HEK293 (cell line): ENCODE data around the gene KRT17.

Experiments used
- GLIS1 ChIP-seq: fragments of 450-650 bp; formaldehyde crosslinking; IDR thresholded peaks from 2 replicates; pipeline ENCODE4 v1.5.1; 2016; ENCODE audit warnings: missing biosample characterization, missing genetic modification characterization
- ZBTB1 ChIP-seq: fragments of 450-650 bp; formaldehyde crosslinking; IDR thresholded peaks from 2 replicates; pipeline ENCODE4 v1.5.1; 2016; ENCODE audit warnings: missing biosample characterization, missing genetic modification characterization
- ZBTB7A ChIP-seq: fragments of 450-650 bp; formaldehyde crosslinking; IDR thresholded peaks from 2 replicates; pipeline ENCODE4 v1.5.1; 2016; ENCODE audit warnings: low read depth, missing biosample characterization, missing genetic modification characterization
- ZEB2 ChIP-seq: fragments of 450-650 bp; formaldehyde crosslinking; IDR thresholded peaks from 2 replicates; pipeline ENCODE4 v1.5.1; 2016; ENCODE audit warnings: missing biosample characterization, missing genetic modification characterization
- ZFP69B ChIP-seq: fragments of 450-650 bp; formaldehyde crosslinking; IDR thresholded peaks from 2 replicates; pipeline ENCODE4 v1.5.1; 2016; ENCODE audit warnings: missing biosample characterization, missing genetic modification characterization
- ZNF121 ChIP-seq: fragments of 450-650 bp; formaldehyde crosslinking; IDR thresholded peaks from 2 replicates; pipeline ENCODE4 v1.5.1; 2016; ENCODE audit warnings: missing biosample characterization, missing genetic modification characterization
- ZNF16 ChIP-seq: fragments of 450-650 bp; formaldehyde crosslinking; IDR thresholded peaks from 2 replicates; pipeline ENCODE4 v1.5.1; 2016; ENCODE audit warnings: low read depth, missing biosample characterization, missing genetic modification characterization
- ZNF169 ChIP-seq: fragments of 450-650 bp; formaldehyde crosslinking; IDR thresholded peaks from 2 replicates; pipeline ENCODE4 v1.5.1; 2016; ENCODE audit warnings: missing biosample characterization, missing genetic modification characterization
- ZNF174 ChIP-seq: fragments of 450-650 bp; formaldehyde crosslinking; IDR thresholded peaks from 2 replicates; pipeline ENCODE4 v1.5.0; 2017; ENCODE audit warnings: missing biosample characterization, mild to moderate bottlenecking, missing genetic modification characterization
- ZNF221 ChIP-seq: fragments of 450-650 bp; formaldehyde crosslinking; IDR thresholded peaks from 2 replicates; pipeline ENCODE4 v1.5.1; 2017; ENCODE audit warnings: missing biosample characterization, missing genetic modification characterization, borderline replicate concordance
- ZNF292 ChIP-seq: fragments of 450-650 bp; formaldehyde crosslinking; IDR thresholded peaks from 2 replicates; pipeline ENCODE4 v1.5.1; 2016; ENCODE audit warnings: low read depth, missing biosample characterization, missing genetic modification characterization, borderline replicate concordance
- ZNF394 ChIP-seq: fragments of 450-650 bp; formaldehyde crosslinking; IDR thresholded peaks from 2 replicates; pipeline ENCODE4 v1.5.1; 2016; ENCODE audit warnings: missing biosample characterization, missing genetic modification characterization, mild to moderate bottlenecking, moderate library complexity, borderline replicate concordance
- ZNF423 ChIP-seq: fragments of 450-650 bp; formaldehyde crosslinking; IDR thresholded peaks from 2 replicates; pipeline ENCODE4 v1.5.1; 2016; ENCODE audit warnings: missing biosample characterization, missing genetic modification characterization
- ZNF549 ChIP-seq: fragments of 450-650 bp; IDR thresholded peaks from 2 replicates; pipeline ENCODE4 v1.5.1; 2018; ENCODE audit warnings: missing biosample characterization, missing genetic modification characterization, mild to moderate bottlenecking, inconsistent platforms, moderate library complexity
- ZNF561 ChIP-seq: fragments of 450-650 bp; IDR thresholded peaks from 2 replicates; pipeline ENCODE4 v1.5.1; 2018; ENCODE audit warnings: missing biosample characterization, missing genetic modification characterization, borderline replicate concordance
- ZNF629 ChIP-seq: fragments of 450-650 bp; formaldehyde crosslinking; IDR thresholded peaks from 2 replicates; pipeline ENCODE4 v1.5.1; 2017; ENCODE audit warnings: missing biosample characterization, missing genetic modification characterization
- ZNF658 ChIP-seq: fragments of 450-650 bp; formaldehyde crosslinking; IDR thresholded peaks from 2 replicates; pipeline ENCODE4; 2016; ENCODE audit warnings: missing biosample characterization, missing genetic modification characterization
- ZNF701 ChIP-seq: fragments of 450-650 bp; formaldehyde crosslinking; IDR thresholded peaks from 2 replicates; pipeline ENCODE4 v1.5.1; 2016; ENCODE audit warnings: missing biosample characterization, missing genetic modification characterization
- ZNF747 ChIP-seq: fragments of 450-650 bp; formaldehyde crosslinking; IDR thresholded peaks from 2 replicates; pipeline ENCODE4 v1.5.1; 2016; ENCODE audit warnings: missing biosample characterization, missing genetic modification characterization
- ZXDB ChIP-seq: fragments of 450-650 bp; formaldehyde crosslinking; IDR thresholded peaks from 2 replicates; pipeline ENCODE4 v1.5.1; 2016; ENCODE audit warnings: missing biosample characterization, missing genetic modification characterization
- TF ChIP-seq, protein P1 (sequence below): fragments of 450-650 bp; formaldehyde crosslinking; IDR thresholded peaks from 2 replicates; pipeline ENCODE4 v1.5.1; 2016; ENCODE audit warnings: missing biosample characterization, missing genetic modification characterization
- TF ChIP-seq, protein P2 (sequence below): fragments of 450-650 bp; formaldehyde crosslinking; IDR thresholded peaks from 2 replicates; pipeline ENCODE4 v1.5.1; 2017; ENCODE audit warnings: missing biosample characterization, missing genetic modification characterization
- TF ChIP-seq, protein P3 (sequence below): fragments of 450-650 bp; formaldehyde crosslinking; IDR thresholded peaks from 2 replicates; pipeline ENCODE4 v1.5.1; 2016; ENCODE audit warnings: missing biosample characterization, missing genetic modification characterization, borderline replicate concordance
- TF ChIP-seq, protein P4 (sequence below): fragments of 450-650 bp; formaldehyde crosslinking; IDR thresholded peaks from 2 replicates; pipeline ENCODE4 v1.5.1; 2016; ENCODE audit warnings: missing biosample characterization, missing genetic modification characterization
- TF ChIP-seq, protein P5 (sequence below): fragments of 450-650 bp; formaldehyde crosslinking; optimal IDR thresholded peaks from 2 replicates; pipeline ENCODE3; 2016; ENCODE audit warnings: missing biosample characterization, mild to moderate bottlenecking, missing genetic modification characterization

Gene KRT17

DNA sequence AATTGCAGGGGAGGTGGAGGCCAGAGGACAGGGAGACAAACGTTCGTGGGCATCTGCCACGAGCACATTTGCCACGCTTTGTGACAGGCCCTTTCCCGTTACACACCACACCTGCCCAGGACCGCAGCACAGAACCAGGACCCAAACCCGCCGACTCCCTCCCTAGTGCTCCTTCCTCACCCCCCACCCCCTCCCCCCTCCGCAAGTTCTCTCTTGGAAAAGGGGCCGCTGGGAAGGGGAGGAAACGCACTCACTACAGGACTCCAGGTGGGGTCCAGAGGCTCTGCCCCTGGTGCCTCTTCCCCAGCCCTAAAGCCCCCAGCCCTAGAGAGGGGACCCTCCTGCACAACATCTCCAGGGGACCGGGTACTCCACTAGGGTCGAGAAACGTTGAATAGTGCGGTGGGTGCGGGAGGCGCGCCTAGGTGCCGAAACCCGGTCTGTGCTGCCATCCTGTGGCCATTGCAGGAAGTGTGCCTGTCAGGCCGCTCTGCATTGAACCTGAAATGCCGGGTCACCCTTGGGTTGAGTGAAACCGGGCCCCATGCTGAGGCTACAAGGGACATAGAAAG, 42.4 kb upstream of the KRT17 start (continued):
- TF ChIP-seq, protein P1, sequence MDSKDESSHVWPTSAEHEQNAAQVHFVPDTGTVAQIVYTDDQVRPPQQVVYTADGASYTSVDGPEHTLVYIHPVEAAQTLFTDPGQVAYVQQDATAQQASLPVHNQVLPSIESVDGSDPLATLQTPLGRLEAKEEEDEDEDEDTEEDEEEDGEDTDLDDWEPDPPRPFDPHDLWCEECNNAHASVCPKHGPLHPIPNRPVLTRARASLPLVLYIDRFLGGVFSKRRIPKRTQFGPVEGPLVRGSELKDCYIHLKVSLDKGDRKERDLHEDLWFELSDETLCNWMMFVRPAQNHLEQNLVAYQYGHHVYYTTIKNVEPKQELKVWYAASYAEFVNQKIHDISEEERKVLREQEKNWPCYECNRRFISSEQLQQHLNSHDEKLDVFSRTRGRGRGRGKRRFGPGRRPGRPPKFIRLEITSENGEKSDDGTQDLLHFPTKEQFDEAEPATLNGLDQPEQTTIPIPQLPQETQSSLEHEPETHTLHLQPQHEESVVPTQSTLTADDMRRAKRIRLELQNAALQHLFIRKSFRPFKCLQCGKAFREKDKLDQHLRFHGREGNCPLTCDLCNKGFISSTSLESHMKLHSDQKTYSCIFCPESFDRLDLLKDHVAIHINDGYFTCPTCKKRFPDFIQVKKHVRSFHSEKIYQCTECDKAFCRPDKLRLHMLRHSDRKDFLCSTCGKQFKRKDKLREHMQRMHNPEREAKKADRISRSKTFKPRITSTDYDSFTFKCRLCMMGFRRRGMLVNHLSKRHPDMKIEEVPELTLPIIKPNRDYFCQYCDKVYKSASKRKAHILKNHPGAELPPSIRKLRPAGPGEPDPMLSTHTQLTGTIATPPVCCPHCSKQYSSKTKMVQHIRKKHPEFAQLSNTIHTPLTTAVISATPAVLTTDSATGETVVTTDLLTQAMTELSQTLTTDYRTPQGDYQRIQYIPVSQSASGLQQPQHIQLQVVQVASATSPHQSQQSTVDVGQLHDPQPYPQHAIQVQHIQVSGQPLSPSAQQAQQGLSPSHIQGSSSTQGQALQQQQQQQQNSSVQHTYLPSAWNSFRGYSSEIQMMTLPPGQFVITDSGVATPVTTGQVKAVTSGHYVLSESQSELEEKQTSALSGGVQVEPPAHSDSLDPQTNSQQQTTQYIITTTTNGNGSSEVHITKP: peak; percentile 42; the same call in 1 of the 2 replicates
- TF ChIP-seq, protein P2, sequence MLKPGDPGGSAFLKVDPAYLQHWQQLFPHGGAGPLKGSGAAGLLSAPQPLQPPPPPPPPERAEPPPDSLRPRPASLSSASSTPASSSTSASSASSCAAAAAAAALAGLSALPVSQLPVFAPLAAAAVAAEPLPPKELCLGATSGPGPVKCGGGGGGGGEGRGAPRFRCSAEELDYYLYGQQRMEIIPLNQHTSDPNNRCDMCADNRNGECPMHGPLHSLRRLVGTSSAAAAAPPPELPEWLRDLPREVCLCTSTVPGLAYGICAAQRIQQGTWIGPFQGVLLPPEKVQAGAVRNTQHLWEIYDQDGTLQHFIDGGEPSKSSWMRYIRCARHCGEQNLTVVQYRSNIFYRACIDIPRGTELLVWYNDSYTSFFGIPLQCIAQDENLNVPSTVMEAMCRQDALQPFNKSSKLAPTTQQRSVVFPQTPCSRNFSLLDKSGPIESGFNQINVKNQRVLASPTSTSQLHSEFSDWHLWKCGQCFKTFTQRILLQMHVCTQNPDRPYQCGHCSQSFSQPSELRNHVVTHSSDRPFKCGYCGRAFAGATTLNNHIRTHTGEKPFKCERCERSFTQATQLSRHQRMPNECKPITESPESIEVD (tag by site-specific recombination): no peak
- no peak for TF ChIP-seq ZNF658
- peak; percentile 55; the same call in 1 of the 2 replicates for TF ChIP-seq ZEB2 (tag by site-specific recombination)
- TF ChIP-seq ZNF174 (tag by site-specific recombination): no peak
- TF ChIP-seq ZBTB7A (tag by site-specific recombination): 0 out of 2 replicates have a peak, but pooled peaks have one; percentile 42
- TF ChIP-seq ZNF549 (tag by site-specific recombination): no peak
- peak; percentile 83 for TF ChIP-seq ZBTB1 (tag by site-specific recombination)
- TF ChIP-seq ZNF394 (tag by site-specific recombination): peak; percentile 80; the same call in 1 of the 2 replicates
- no peak for TF ChIP-seq ZNF747 (tag by site-specific recombination)
- 0 out of 2 replicates have a peak, but pooled peaks have one; percentile 31 for TF ChIP-seq ZNF629 (tag by site-specific recombination)
- TF ChIP-seq ZNF561 (tag by site-specific recombination): peak; percentile 68; the same call in 1 of the 2 replicates
- TF ChIP-seq ZNF701: no peak
- TF ChIP-seq, protein P3, sequence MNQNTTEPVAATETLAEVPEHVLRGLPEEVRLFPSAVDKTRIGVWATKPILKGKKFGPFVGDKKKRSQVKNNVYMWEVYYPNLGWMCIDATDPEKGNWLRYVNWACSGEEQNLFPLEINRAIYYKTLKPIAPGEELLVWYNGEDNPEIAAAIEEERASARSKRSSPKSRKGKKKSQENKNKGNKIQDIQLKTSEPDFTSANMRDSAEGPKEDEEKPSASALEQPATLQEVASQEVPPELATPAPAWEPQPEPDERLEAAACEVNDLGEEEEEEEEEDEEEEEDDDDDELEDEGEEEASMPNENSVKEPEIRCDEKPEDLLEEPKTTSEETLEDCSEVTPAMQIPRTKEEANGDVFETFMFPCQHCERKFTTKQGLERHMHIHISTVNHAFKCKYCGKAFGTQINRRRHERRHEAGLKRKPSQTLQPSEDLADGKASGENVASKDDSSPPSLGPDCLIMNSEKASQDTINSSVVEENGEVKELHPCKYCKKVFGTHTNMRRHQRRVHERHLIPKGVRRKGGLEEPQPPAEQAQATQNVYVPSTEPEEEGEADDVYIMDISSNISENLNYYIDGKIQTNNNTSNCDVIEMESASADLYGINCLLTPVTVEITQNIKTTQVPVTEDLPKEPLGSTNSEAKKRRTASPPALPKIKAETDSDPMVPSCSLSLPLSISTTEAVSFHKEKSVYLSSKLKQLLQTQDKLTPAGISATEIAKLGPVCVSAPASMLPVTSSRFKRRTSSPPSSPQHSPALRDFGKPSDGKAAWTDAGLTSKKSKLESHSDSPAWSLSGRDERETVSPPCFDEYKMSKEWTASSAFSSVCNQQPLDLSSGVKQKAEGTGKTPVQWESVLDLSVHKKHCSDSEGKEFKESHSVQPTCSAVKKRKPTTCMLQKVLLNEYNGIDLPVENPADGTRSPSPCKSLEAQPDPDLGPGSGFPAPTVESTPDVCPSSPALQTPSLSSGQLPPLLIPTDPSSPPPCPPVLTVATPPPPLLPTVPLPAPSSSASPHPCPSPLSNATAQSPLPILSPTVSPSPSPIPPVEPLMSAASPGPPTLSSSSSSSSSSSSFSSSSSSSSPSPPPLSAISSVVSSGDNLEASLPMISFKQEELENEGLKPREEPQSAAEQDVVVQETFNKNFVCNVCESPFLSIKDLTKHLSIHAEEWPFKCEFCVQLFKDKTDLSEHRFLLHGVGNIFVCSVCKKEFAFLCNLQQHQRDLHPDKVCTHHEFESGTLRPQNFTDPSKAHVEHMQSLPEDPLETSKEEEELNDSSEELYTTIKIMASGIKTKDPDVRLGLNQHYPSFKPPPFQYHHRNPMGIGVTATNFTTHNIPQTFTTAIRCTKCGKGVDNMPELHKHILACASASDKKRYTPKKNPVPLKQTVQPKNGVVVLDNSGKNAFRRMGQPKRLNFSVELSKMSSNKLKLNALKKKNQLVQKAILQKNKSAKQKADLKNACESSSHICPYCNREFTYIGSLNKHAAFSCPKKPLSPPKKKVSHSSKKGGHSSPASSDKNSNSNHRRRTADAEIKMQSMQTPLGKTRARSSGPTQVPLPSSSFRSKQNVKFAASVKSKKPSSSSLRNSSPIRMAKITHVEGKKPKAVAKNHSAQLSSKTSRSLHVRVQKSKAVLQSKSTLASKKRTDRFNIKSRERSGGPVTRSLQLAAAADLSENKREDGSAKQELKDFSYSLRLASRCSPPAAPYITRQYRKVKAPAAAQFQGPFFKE: no peak
- no peak for TF ChIP-seq ZNF169 (tag by site-specific recombination)
- TF ChIP-seq ZFP69B: 0 out of 2 replicates have a peak, but pooled peaks have one; percentile 56
- TF ChIP-seq ZNF16: no peak
- TF ChIP-seq ZNF423 (tag by site-specific recombination): peak; percentile 49; the same call in 1 of the 2 replicates
- TF ChIP-seq, protein P4, sequence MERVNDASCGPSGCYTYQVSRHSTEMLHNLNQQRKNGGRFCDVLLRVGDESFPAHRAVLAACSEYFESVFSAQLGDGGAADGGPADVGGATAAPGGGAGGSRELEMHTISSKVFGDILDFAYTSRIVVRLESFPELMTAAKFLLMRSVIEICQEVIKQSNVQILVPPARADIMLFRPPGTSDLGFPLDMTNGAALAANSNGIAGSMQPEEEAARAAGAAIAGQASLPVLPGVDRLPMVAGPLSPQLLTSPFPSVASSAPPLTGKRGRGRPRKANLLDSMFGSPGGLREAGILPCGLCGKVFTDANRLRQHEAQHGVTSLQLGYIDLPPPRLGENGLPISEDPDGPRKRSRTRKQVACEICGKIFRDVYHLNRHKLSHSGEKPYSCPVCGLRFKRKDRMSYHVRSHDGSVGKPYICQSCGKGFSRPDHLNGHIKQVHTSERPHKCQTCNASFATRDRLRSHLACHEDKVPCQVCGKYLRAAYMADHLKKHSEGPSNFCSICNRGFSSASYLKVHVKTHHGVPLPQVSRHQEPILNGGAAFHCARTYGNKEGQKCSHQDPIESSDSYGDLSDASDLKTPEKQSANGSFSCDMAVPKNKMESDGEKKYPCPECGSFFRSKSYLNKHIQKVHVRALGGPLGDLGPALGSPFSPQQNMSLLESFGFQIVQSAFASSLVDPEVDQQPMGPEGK (tag by site-specific recombination): peak; percentile 79
- TF ChIP-seq ZXDB (tag by site-specific recombination): no peak
- TF ChIP-seq GLIS1 (tag by site-specific recombination): peak; percentile 75; the same call in 1 of the 2 replicates
- no peak for TF ChIP-seq ZNF221 (tag by site-specific recombination)
- TF ChIP-seq, protein P5, sequence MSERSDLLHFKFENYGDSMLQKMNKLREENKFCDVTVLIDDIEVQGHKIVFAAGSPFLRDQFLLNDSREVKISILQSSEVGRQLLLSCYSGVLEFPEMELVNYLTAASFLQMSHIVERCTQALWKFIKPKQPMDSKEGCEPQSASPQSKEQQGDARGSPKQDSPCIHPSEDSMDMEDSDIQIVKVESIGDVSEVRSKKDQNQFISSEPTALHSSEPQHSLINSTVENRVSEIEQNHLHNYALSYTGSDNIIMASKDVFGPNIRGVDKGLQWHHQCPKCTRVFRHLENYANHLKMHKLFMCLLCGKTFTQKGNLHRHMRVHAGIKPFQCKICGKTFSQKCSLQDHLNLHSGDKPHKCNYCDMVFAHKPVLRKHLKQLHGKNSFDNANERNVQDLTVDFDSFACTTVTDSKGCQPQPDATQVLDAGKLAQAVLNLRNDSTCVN (tag by site-specific recombination): peak; percentile 53
- no peak for TF ChIP-seq ZNF121 (tag by site-specific recombination)
- TF ChIP-seq ZNF292 (tag by site-specific recombination): no peak
